Left colon (tissue), 2 donors: ENCODE data around the gene SRGAP3. TPM values are rescaled to one million over a fixed set of nuclear protein-coding genes. Genes with fewer than 3 reads are reported as not detected.

Experiments
- ATAC-seq: fragments of 200-7000 bp; cut with Tn5 transposase; one replicate; pipeline ENCODE4 v1.9.1; 2020; ENCODE audit warnings: mild to moderate bottlenecking, moderate library complexity
- DNase-seq, 2 donors: peaks; one replicate each; pipeline ENCODE4 v3.0.0-alpha.2; 2020
- intact Hi-C, 2 donors: fragments of 100-400 bp; cut with DNase I in 1 of 2; cut with micrococcal nuclease in 1 of 2; formaldehyde crosslinking; loops; one replicate each; pipeline versions ENCODE4 v1.11.2 to v1.14.0; 2022; cut with DNase I, micrococcal nuclease
- total RNA-seq, 2 donors: library from RNA; stranded (reverse); fragmentation: NEBNext Ultra II Directional; extraction: Animal tissue kit (Norgen Biotek cat#: 25700); gene quantifications; one replicate each; pipeline ENCODE4 v1.2.1, GENCODE V29; 2021
- donor health status: DM: no; HTN: no; CAD: no.
- donor health status: DM: yes; HTN: yes; CAD: no.

The SRGAP3 gene
- total RNA-seq, 2 donors from 2014 or later: 7.9 to 8.0 TPM

- no peak for DNase-seq
- intact Hi-C loops: no loop called here
Measured at GRCh38 chr3:8976540-8977182, 272.8 kb downstream of the SRGAP3 start.

GRCh38 chr3:8975081-8976020 lies 274.1 kb downstream of the SRGAP3 start:
- intact Hi-C loops: no loop called here
- DNase-seq (no peak), ATAC-seq (no peak)

More at GRCh38 chr3:8976540-8977182, 272.8 kb downstream of the SRGAP3 start:
- no peak for ATAC-seq

GRCh38 chr3:8974458-8974857 lies 275.0 kb downstream of the SRGAP3 start:
- intact Hi-C loops: loop anchor here in 1 of 2 donors (5.0 kb wide), 1 partner anchor 93 kb away; no protein-coding TSS in a partner anchor
- DNase-seq (no peak), ATAC-seq (no peak)

- DNase-seq: no peak
- intact Hi-C loops: loop anchor here in 1 of 2 donors (5.0 kb wide), 1 partner anchor 95 kb away; no protein-coding TSS in a partner anchor
- ATAC-seq: no peak
Measured at GRCh38 chr3:8972639-8973038, 276.8 kb downstream of the SRGAP3 start.

- ATAC-seq (peak; percentile 53), DNase-seq (peak in 1 of 2 donors; percentile 66)
- intact Hi-C loops: loop anchor here in 1 of 2 donors (2.0 to 5.0 kb wide), 2 partner anchors 96 to 332 kb away; no protein-coding TSS in a partner anchor
Measured at GRCh38 chr3:8970971-8971589, 278.4 kb downstream of the SRGAP3 start.

- intact Hi-C loops: no loop called here
- ATAC-seq (no peak), DNase-seq (no peak)
Measured at GRCh38 chr3:8969241-8969640, 280.2 kb downstream of the SRGAP3 start.

- no peak for ATAC-seq
- intact Hi-C loops: no loop called here
- DNase-seq: no peak
Measured at GRCh38 chr3:8968375-8968882, 281.0 kb downstream of the SRGAP3 start.

- no peak for ATAC-seq
- intact Hi-C loops: no loop called here
- no peak for DNase-seq
Measured at GRCh38 chr3:8967553-8967952, 281.9 kb downstream of the SRGAP3 start.

- DNase-seq (no peak), ATAC-seq (no peak)
- intact Hi-C loops: no loop called here
Measured at GRCh38 chr3:8966820-8967348, 282.6 kb downstream of the SRGAP3 start.

- DNase-seq: no peak
- intact Hi-C loops: no loop called here
- peak; percentile 2 for ATAC-seq
Measured at GRCh38 chr3:8966150-8966819, 283.2 kb downstream of the SRGAP3 start.

GRCh38 chr3:8964436-8965370 lies 284.7 kb downstream of the SRGAP3 start:
- ATAC-seq (peak; percentile 67), DNase-seq (peak; percentile 55 to 78)
- intact Hi-C loops: no loop called here

- peak; percentile 69 for ATAC-seq
- peak; percentile 88 to 96 for DNase-seq
- intact Hi-C loops: no loop called here
Measured at GRCh38 chr3:8963137-8963853, 286.2 kb downstream of the SRGAP3 start, which contains the start of gene RAD18. Gene RAD18 (minus strand): TSS chr3:8963472. CDS start chr3:8963385, 87 bp downstream.

GRCh38 chr3:8962226-8962861 lies 287.1 kb downstream of the SRGAP3 start:
- intact Hi-C loops: no loop called here
- DNase-seq (no peak), ATAC-seq (no peak)

- no peak for ATAC-seq
- intact Hi-C loops: no loop called here
Measured at GRCh38 chr3:8959668-8960067, 289.8 kb downstream of the SRGAP3 start.

GRCh38 chr3:8954938-8955763 lies 294.3 kb downstream of the SRGAP3 start:
- no peak for DNase-seq
- intact Hi-C loops: no loop called here

More at GRCh38 chr3:8959668-8960067, 289.8 kb downstream of the SRGAP3 start:
- DNase-seq: no peak

More at GRCh38 chr3:8954938-8955763, 294.3 kb downstream of the SRGAP3 start:
- no peak for ATAC-seq
